Activated T-cell treated with anti-CD3 and anti-CD28 coated beads, Interleukin-2, amount 50 U/mL, for 48 hours (primary cell): Measurements from ENCODE around the gene STAM2.
"Not testable (repeated sequence)": the region's sequence is repeated elsewhere in the genome, so short reads cannot be mapped to it uniquely, and the experiment has no call there.

Source experiments
- DNase-seq, 2 experiments: peaks; one replicate each; pipeline ENCODE4 v3.0.0-alpha.2; 2020

Gene STAM2

GRCh38 chr2:152171718-152172117 lies 3.8 kb downstream of the STAM2 start:
- no peak for DNase-seq

- not testable (repeated sequence) for DNase-seq
Observed at GRCh38 chr2:152169158-152169557, 6.4 kb downstream of the STAM2 start.

GRCh38 chr2:152167470-152167869 lies 8.1 kb downstream of the STAM2 start:
- DNase-seq: not testable (repeated sequence)

GRCh38 chr2:152167065-152167464 lies 8.5 kb downstream of the STAM2 start:
- no peak for DNase-seq

- DNase-seq: no peak
Observed at GRCh38 chr2:152166633-152167032, 8.9 kb downstream of the STAM2 start.

GRCh38 chr2:152165780-152166179 lies 9.8 kb downstream of the STAM2 start:
- DNase-seq: no peak

- DNase-seq: no peak
Observed at GRCh38 chr2:152165306-152165705, 10.3 kb downstream of the STAM2 start.

GRCh38 chr2:152163669-152164068 lies 11.9 kb downstream of the STAM2 start:
- DNase-seq: not testable (repeated sequence)

GRCh38 chr2:152162141-152162540 lies 13.4 kb downstream of the STAM2 start:
- no peak for DNase-seq

- DNase-seq: no peak
Observed at GRCh38 chr2:152161598-152161997, 14.0 kb downstream of the STAM2 start.

- not testable (repeated sequence) for DNase-seq
Observed at GRCh38 chr2:152160378-152160777, 15.2 kb downstream of the STAM2 start.

- no peak for DNase-seq
Observed at GRCh38 chr2:152157253-152157652, 18.3 kb downstream of the STAM2 start.

- DNase-seq: no peak
Observed at GRCh38 chr2:152155209-152155608, 20.4 kb downstream of the STAM2 start.

- no peak for DNase-seq
Observed at GRCh38 chr2:152154462-152154861, 21.1 kb downstream of the STAM2 start.

- peak; percentile 54 to 56 for DNase-seq
Observed at GRCh38 chr2:152134488-152135280, 40.9 kb downstream of the STAM2 start.

GRCh38 chr2:152132306-152132705 lies 43.3 kb downstream of the STAM2 start:
- no peak for DNase-seq

GRCh38 chr2:152127628-152128027 lies 47.9 kb downstream of the STAM2 start:
- DNase-seq: no peak

GRCh38 chr2:152126664-152127063 lies 48.9 kb downstream of the STAM2 start:
- DNase-seq: no peak

- DNase-seq: no peak
Observed at GRCh38 chr2:152122161-152122560, 53.4 kb downstream of the STAM2 start.

- no peak for DNase-seq
Observed at GRCh38 chr2:152120430-152120829, 55.1 kb downstream of the STAM2 start.

GRCh38 chr2:152115952-152116351 lies 59.6 kb downstream of the STAM2 start:
- DNase-seq: no peak

- no peak for DNase-seq
Observed at GRCh38 chr2:152114366-152114765, 61.2 kb downstream of the STAM2 start.

GRCh38 chr2:152107140-152107539 lies 68.4 kb downstream of the STAM2 start:
- DNase-seq: not testable (repeated sequence)

- no peak for DNase-seq
Observed at GRCh38 chr2:152106464-152106863, 69.1 kb downstream of the STAM2 start.

GRCh38 chr2:152103271-152103670 lies 72.3 kb downstream of the STAM2 start:
- DNase-seq: no peak
